DND-41 (cell line): ENCODE results near the gene AUTS2.

Experiments used
- EZH2 ChIP-seq: IDR thresholded peaks from 3 replicates; pipeline ENCODE4 v1.6.1; 2012; ENCODE audit warnings: borderline replicate concordance, low read depth, mild to moderate bottlenecking, moderate library complexity, low read length, inconsistent platforms; ENCODE audit not compliant: severe bottlenecking
- TF ChIP-seq, protein P1 (sequence below): IDR thresholded peaks from 2 replicates; pipeline ENCODE4 v1.5.1; 2012; ENCODE audit warnings: borderline replicate concordance, low read length, moderate library complexity, mild to moderate bottlenecking; ENCODE audit not compliant: poor library complexity, severe bottlenecking; ENCODE audit errors: extremely low read depth

DNA sequence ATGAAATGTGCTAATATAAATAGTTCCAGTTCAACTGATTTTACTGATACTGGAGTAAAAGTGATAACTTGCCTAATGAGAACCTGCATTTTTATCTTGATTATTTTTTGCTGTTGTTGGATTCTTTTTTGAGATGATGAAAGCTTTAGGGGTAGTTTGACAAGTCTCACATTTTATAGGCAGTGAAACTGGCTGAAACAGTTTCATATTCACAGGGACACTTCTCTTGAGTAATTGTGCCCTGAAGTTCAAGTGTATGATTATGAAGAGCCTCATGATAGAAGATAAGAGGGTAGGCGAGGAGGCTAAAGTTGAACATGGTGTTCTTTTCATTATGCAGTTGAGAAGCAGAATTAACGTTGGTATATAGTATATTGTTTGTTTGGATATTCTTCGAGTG is 5.1 kb downstream of the AUTS2 start:
- no peak for TF ChIP-seq EZH2
- TF ChIP-seq, protein P1, sequence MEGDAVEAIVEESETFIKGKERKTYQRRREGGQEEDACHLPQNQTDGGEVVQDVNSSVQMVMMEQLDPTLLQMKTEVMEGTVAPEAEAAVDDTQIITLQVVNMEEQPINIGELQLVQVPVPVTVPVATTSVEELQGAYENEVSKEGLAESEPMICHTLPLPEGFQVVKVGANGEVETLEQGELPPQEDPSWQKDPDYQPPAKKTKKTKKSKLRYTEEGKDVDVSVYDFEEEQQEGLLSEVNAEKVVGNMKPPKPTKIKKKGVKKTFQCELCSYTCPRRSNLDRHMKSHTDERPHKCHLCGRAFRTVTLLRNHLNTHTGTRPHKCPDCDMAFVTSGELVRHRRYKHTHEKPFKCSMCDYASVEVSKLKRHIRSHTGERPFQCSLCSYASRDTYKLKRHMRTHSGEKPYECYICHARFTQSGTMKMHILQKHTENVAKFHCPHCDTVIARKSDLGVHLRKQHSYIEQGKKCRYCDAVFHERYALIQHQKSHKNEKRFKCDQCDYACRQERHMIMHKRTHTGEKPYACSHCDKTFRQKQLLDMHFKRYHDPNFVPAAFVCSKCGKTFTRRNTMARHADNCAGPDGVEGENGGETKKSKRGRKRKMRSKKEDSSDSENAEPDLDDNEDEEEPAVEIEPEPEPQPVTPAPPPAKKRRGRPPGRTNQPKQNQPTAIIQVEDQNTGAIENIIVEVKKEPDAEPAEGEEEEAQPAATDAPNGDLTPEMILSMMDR, result no peak
